Measurements from ENCODE around the gene ANTKMT.

The ANTKMT gene

GRCh38 chr16:703406-703805, 17.5 kb upstream of the ANTKMT start:
- TF ChIP-seq TAF1 (IDR thresholded peaks at IDR 0.05; ENCODE audit: borderline replicate concordance, insufficient read depth, low read length) (no peak), SIN3A (IDR thresholded peaks at IDR 0.05; ENCODE audit: borderline replicate concordance, insufficient read depth, low read length) (no peak), REST (IDR thresholded peaks at IDR 0.05; ENCODE audit: insufficient read depth in 1 of 2, low read depth in 2 of 2, low read length in 2 of 2) (no peak), FOXP2 (optimal IDR thresholded peaks at IDR 0.05; ENCODE audit: borderline replicate concordance, extremely low read depth, extremely low read length, insufficient read depth) (no peak), POLR2AphosphoS5 (IDR thresholded peaks at IDR 0.05; ENCODE audit: low read depth, low read length) (no peak)

- TF ChIP-seq POLR2AphosphoS5 (IDR thresholded peaks at IDR 0.05; ENCODE audit: low read depth, low read length), result no peak
- TF ChIP-seq FOXP2 (optimal IDR thresholded peaks at IDR 0.05; ENCODE audit: borderline replicate concordance, extremely low read depth, extremely low read length, insufficient read depth), result no peak
- no peak for TF ChIP-seq REST (IDR thresholded peaks at IDR 0.05; ENCODE audit: insufficient read depth in 1 of 2, low read depth in 2 of 2, low read length in 2 of 2)
- TF ChIP-seq SIN3A (IDR thresholded peaks at IDR 0.05; ENCODE audit: borderline replicate concordance, insufficient read depth, low read length), result no peak
- no peak for TF ChIP-seq TAF1 (IDR thresholded peaks at IDR 0.05; ENCODE audit: borderline replicate concordance, insufficient read depth, low read length)
Measured at GRCh38 chr16:704047-704446, 16.9 kb upstream of the ANTKMT start.

GRCh38 chr16:704552-705380, 16.2 kb upstream of the ANTKMT start:
- no peak for TF ChIP-seq FOXP2 (optimal IDR thresholded peaks at IDR 0.05; ENCODE audit: borderline replicate concordance, extremely low read depth, extremely low read length, insufficient read depth)
- TF ChIP-seq POLR2AphosphoS5 (IDR thresholded peaks at IDR 0.05; ENCODE audit: low read depth, low read length), result no peak
- TF ChIP-seq SIN3A (IDR thresholded peaks at IDR 0.05; ENCODE audit: borderline replicate concordance, insufficient read depth, low read length), result no peak
- no peak for TF ChIP-seq TAF1 (IDR thresholded peaks at IDR 0.05; ENCODE audit: borderline replicate concordance, insufficient read depth, low read length)
- peak; percentile 72 to 89 for TF ChIP-seq REST (IDR thresholded peaks at IDR 0.05; ENCODE audit: insufficient read depth in 1 of 2, low read depth in 2 of 2, low read length in 2 of 2)

GRCh38 chr16:705431-706188, 15.3 kb upstream of the ANTKMT start, which contains the start of gene FBXL16:
FBXL16 (minus strand) TSS chr16:705801; CDS start chr16:697405, 8,396 bp downstream.
- no peak for TF ChIP-seq POLR2AphosphoS5 (IDR thresholded peaks at IDR 0.05; ENCODE audit: low read depth, low read length)
- TF ChIP-seq FOXP2 (optimal IDR thresholded peaks at IDR 0.05; ENCODE audit: borderline replicate concordance, extremely low read depth, extremely low read length, insufficient read depth), result no peak
- no peak for TF ChIP-seq SIN3A (IDR thresholded peaks at IDR 0.05; ENCODE audit: borderline replicate concordance, insufficient read depth, low read length)
- TF ChIP-seq TAF1 (IDR thresholded peaks at IDR 0.05; ENCODE audit: borderline replicate concordance, insufficient read depth, low read length), result no peak
- TF ChIP-seq REST (IDR thresholded peaks at IDR 0.05; ENCODE audit: insufficient read depth in 1 of 2, low read depth in 2 of 2, low read length in 2 of 2), result no peak
